Posterior vena cava (tissue), 2 donors: ENCODE results near the gene ACOXL. TPM values are rescaled to one million over a fixed set of nuclear protein-coding genes. Genes with fewer than 3 reads are reported as not detected.

Experiments used
- DNase-seq: peaks from one replicate; pipeline ENCODE4 v3.0.0-alpha.2; 2020; ENCODE audit warnings: low spot score
- intact Hi-C, 2 donors: fragments of 100-400 bp; cut with DNase I; formaldehyde crosslinking; loops; one replicate each; pipeline versions ENCODE4 v1.14.1 to v1.14.2; 2022 to 2023
- total RNA-seq, 2 donors: library from RNA; stranded (reverse); fragmentation: NEBNext Ultra II Directional; extraction: Animal tissue kit (Norgen Biotek cat#: 25700); gene quantifications; one replicate each; pipeline ENCODE4 v1.2.1, GENCODE V29; 2021
- donor health status: DM: yes; HTN: yes; CAD: no.
- donor health status: DM: yes; HTN: yes; CAD: no.

The ACOXL gene
- total RNA-seq, 2 donors from 2014 or later, result not detected

GRCh38 chr2:111122631-111123421 lies 390.5 kb downstream of the ACOXL start:
- intact Hi-C loops, result no loop called here
- peak; percentile 95 for DNase-seq

- no peak for DNase-seq
- intact Hi-C loops, result no loop called here
Observed at GRCh38 chr2:111123751-111124150, 391.4 kb downstream of the ACOXL start.

GRCh38 chr2:111126581-111126980 lies 394.2 kb downstream of the ACOXL start:
- no peak for DNase-seq
- intact Hi-C loops, result no loop called here

GRCh38 chr2:111127351-111127750 lies 395.0 kb downstream of the ACOXL start:
- no peak for DNase-seq
- intact Hi-C loops, result no loop called here

- intact Hi-C loops, result no loop called here
- DNase-seq, result no peak
Observed at GRCh38 chr2:111128096-111128495, 395.7 kb downstream of the ACOXL start.

GRCh38 chr2:111133603-111134002 lies 401.2 kb downstream of the ACOXL start:
- intact Hi-C loops, result no loop called here
- DNase-seq, result no peak

- intact Hi-C loops, result no loop called here
- no peak for DNase-seq
Observed at GRCh38 chr2:111134055-111134454, 401.7 kb downstream of the ACOXL start.

- intact Hi-C loops, result no loop called here
- DNase-seq, result no peak
Observed at GRCh38 chr2:111135237-111135909, 403.0 kb downstream of the ACOXL start.

- no peak for DNase-seq
- intact Hi-C loops, result no loop called here
Observed at GRCh38 chr2:111135910-111136297, 403.5 kb downstream of the ACOXL start.

- intact Hi-C loops, result no loop called here
- no peak for DNase-seq
Observed at GRCh38 chr2:111138839-111139238, 406.5 kb downstream of the ACOXL start.

- DNase-seq, result no peak
- intact Hi-C loops, result no loop called here
Observed at GRCh38 chr2:111139637-111140317, 407.4 kb downstream of the ACOXL start.

- DNase-seq, result no peak
- intact Hi-C loops, result no loop called here
Observed at GRCh38 chr2:111140815-111141214, 408.4 kb downstream of the ACOXL start.

- no peak for DNase-seq
- intact Hi-C loops, result loop anchor here in 1 of 2 donors (2.0 kb wide), 1 partner anchor 17 kb away; no protein-coding TSS in a partner anchor
Observed at GRCh38 chr2:111142101-111142500, 409.7 kb downstream of the ACOXL start.

- DNase-seq, result no peak
- intact Hi-C loops, result loop anchor here in 1 of 2 donors (2.0 kb wide), 1 partner anchor 16 kb away; no protein-coding TSS in a partner anchor
Observed at GRCh38 chr2:111143107-111143842, 410.9 kb downstream of the ACOXL start.

- no peak for DNase-seq
- intact Hi-C loops, result loop anchor here in 1 of 2 donors (2.0 kb wide), 1 partner anchor 15 kb away; no protein-coding TSS in a partner anchor
Observed at GRCh38 chr2:111143843-111144198, 411.4 kb downstream of the ACOXL start.

- no peak for DNase-seq
- intact Hi-C loops, result no loop called here
Observed at GRCh38 chr2:111145103-111145760, 412.9 kb downstream of the ACOXL start.

GRCh38 chr2:111145951-111146350 lies 413.6 kb downstream of the ACOXL start:
- no peak for DNase-seq

GRCh38 chr2:111148225-111148873 lies 416.0 kb downstream of the ACOXL start:
- no peak for DNase-seq
- intact Hi-C loops, result no loop called here

More at GRCh38 chr2:111145951-111146350, 413.6 kb downstream of the ACOXL start:
- intact Hi-C loops, result no loop called here
